SK-MEL-5 (cell line): ENCODE data around the gene GRM6. TPM values are rescaled to one million over a fixed set of nuclear protein-coding genes. Genes with fewer than 3 reads are reported as not detected.

ENCODE experiments used
- DNase-seq: peaks from one replicate; pipeline ENCODE4 v3.0.0-alpha.2; 2016; ENCODE audit warnings: low read depth, low spot score
- in situ Hi-C: cut with HindIII; loops from 2 replicates; pipeline ENCODE4 v1.10.0; 2016; ENCODE audit warnings: low sequenced_read_pairs, high pct_unique_total_duplicates, low pct_unique_long_range_greater_than_20kb
- polyA plus RNA-seq, 2 experiments: library from polyadenylated mRNA; depleted of rRNA; stranded (reverse); fragments of >200 nt; gene quantifications; 2 replicates each; pipeline ENCODE4 v1.2.3, GENCODE V29; 2015
- total RNA-seq: library from RNA; depleted of rRNA; stranded (reverse); fragments of >200 nt; shearing (Covaris generic); gene quantifications from 2 replicates; pipeline ENCODE4 v1.2.3, GENCODE V29; 2014; rRNA removed

The GRM6 gene
- total RNA-seq = not detected in 2 replicates
- polyA plus RNA-seq (2015; cell fraction: cytosol; rRNA removed) = not detected in 2 replicates
- not detected in 2 replicates for polyA plus RNA-seq (2015; cell fraction: nucleus; rRNA removed)

GRCh38 chr5:178994580-178995340 lies at the start of gene GRM6:
Gene GRM6, minus strand, starts transcription at chr5:178995320. Its CDS starts 376 bp downstream, at chr5:178994944.
- DNase-seq = no peak
- in situ Hi-C loops = no loop called here

GRCh38 chr5:179044765-179045164 lies 49.6 kb upstream of the GRM6 start:
- in situ Hi-C loops = no loop called here
- no peak for DNase-seq

- no peak for DNase-seq
- in situ Hi-C loops = no loop called here
These were observed 38.0 kb upstream of the GRM6 start for GRCh38 chr5:179033004-179033580.

- DNase-seq = peak; percentile 90
- in situ Hi-C loops = no loop called here
These were observed 28.5 kb upstream of the GRM6 start, which contains the start of gene ZNF879 for GRCh38 chr5:179023528-179024189. Gene ZNF879, plus strand, starts transcription at chr5:179023804. Its CDS starts 1,201 bp downstream, at chr5:179025005.

- in situ Hi-C loops = no loop called here
- DNase-seq = peak; percentile 4
These were observed 13.5 kb upstream of the GRM6 start for GRCh38 chr5:179008667-179009066.

- no peak for DNase-seq
- in situ Hi-C loops = no loop called here
These were observed 11.4 kb upstream of the GRM6 start for GRCh38 chr5:179006564-179006963.

GRCh38 chr5:178998441-178998840 lies 3.3 kb upstream of the GRM6 start:
- DNase-seq = no peak
- in situ Hi-C loops = no loop called here

GRCh38 chr5:178997191-178997590 lies 2.1 kb upstream of the GRM6 start:
- no peak for DNase-seq
- in situ Hi-C loops = no loop called here

GRCh38 chr5:178996156-178996555 lies 1.0 kb upstream of the GRM6 start:
- in situ Hi-C loops = no loop called here
- DNase-seq = no peak

GRCh38 chr5:178995341-178995690 lies 196 bp upstream of the GRM6 start:
- in situ Hi-C loops = no loop called here
- DNase-seq = no peak

GRCh38 chr5:178993955-178994579 lies 1.1 kb downstream of the GRM6 start:
- DNase-seq = no peak
- in situ Hi-C loops = no loop called here

- DNase-seq = no peak
- in situ Hi-C loops = no loop called here
These were observed 1.8 kb downstream of the GRM6 start for GRCh38 chr5:178993236-178993765.

- DNase-seq = no peak
- in situ Hi-C loops = no loop called here
These were observed 2.7 kb downstream of the GRM6 start for GRCh38 chr5:178992291-178992895.

GRCh38 chr5:178991190-178992145 lies 3.7 kb downstream of the GRM6 start:
- in situ Hi-C loops = no loop called here
- no peak for DNase-seq

GRCh38 chr5:178990491-178990890 lies 4.6 kb downstream of the GRM6 start:
- in situ Hi-C loops = no loop called here

GRCh38 chr5:178989311-178989710 lies 5.8 kb downstream of the GRM6 start:
- DNase-seq = no peak
- in situ Hi-C loops = no loop called here

More at GRCh38 chr5:178990491-178990890, 4.6 kb downstream of the GRM6 start:
- no peak for DNase-seq
